Limb (tissue), 2 donors: ENCODE results near the gene ZNF80.
"Not testable (repeated sequence)": the region's sequence is repeated elsewhere in the genome, so short reads cannot be mapped to it uniquely, and the experiment has no call there.

Experiments used
- DNase-seq, 2 donors: peaks; one replicate each; pipeline ENCODE4 v3.0.0-alpha.2; 2016; ENCODE audit errors: extremely low spot score in 2 of 2

Gene ZNF80

GRCh38 chr3:114237478-114237877 lies at the start of gene ZNF80:
Gene ZNF80 (minus strand): TSS chr3:114237578. CDS start chr3:114237074, 504 bp downstream.
- not testable (repeated sequence) for DNase-seq

- DNase-seq: no peak
Measured at GRCh38 chr3:114286266-114286665, 48.9 kb upstream of the ZNF80 start.

GRCh38 chr3:114285648-114286230 lies 48.4 kb upstream of the ZNF80 start:
- no peak for DNase-seq

GRCh38 chr3:114284644-114285043 lies 47.3 kb upstream of the ZNF80 start:
- no peak for DNase-seq

- not testable (repeated sequence) for DNase-seq
Measured at GRCh38 chr3:114276856-114277255, 39.5 kb upstream of the ZNF80 start.

- DNase-seq: no peak
Measured at GRCh38 chr3:114274929-114275328, 37.6 kb upstream of the ZNF80 start.

- no peak for DNase-seq
Measured at GRCh38 chr3:114272271-114272670, 34.9 kb upstream of the ZNF80 start.

GRCh38 chr3:114270019-114270418 lies 32.6 kb upstream of the ZNF80 start:
- no peak for DNase-seq

- DNase-seq: no peak
Measured at GRCh38 chr3:114260152-114260551, 22.8 kb upstream of the ZNF80 start.

GRCh38 chr3:114259566-114259965 lies 22.2 kb upstream of the ZNF80 start:
- DNase-seq: no peak

GRCh38 chr3:114253505-114253904 lies 16.1 kb upstream of the ZNF80 start:
- no peak for DNase-seq

- no peak for DNase-seq
Measured at GRCh38 chr3:114252954-114253353, 15.6 kb upstream of the ZNF80 start.

- no peak for DNase-seq
Measured at GRCh38 chr3:114242947-114243346, 5.6 kb upstream of the ZNF80 start.

GRCh38 chr3:114241262-114241661 lies 3.9 kb upstream of the ZNF80 start:
- DNase-seq: no peak

GRCh38 chr3:114238146-114238785 lies 888 bp upstream of the ZNF80 start:
- DNase-seq: not testable (repeated sequence)

- DNase-seq: no peak
Measured at GRCh38 chr3:114235431-114235830, 1.9 kb downstream of the ZNF80 start.

GRCh38 chr3:114234745-114235144 lies 2.6 kb downstream of the ZNF80 start:
- no peak for DNase-seq

- DNase-seq: no peak
Measured at GRCh38 chr3:114231616-114232015, 5.8 kb downstream of the ZNF80 start.

- no peak for DNase-seq
Measured at GRCh38 chr3:114227076-114227475, 10.3 kb downstream of the ZNF80 start.

- no peak for DNase-seq
Measured at GRCh38 chr3:114226313-114226712, 11.1 kb downstream of the ZNF80 start.

GRCh38 chr3:114223143-114223542 lies 14.2 kb downstream of the ZNF80 start:
- peak in 1 of 2 donors; percentile 10 for DNase-seq

GRCh38 chr3:114221881-114222264 lies 15.5 kb downstream of the ZNF80 start:
- no peak for DNase-seq

GRCh38 chr3:114221165-114221880 lies 16.1 kb downstream of the ZNF80 start:
- DNase-seq: no peak
